Stimulated activated CD4-positive, alpha-beta T cell treated with anti-CD3 and anti-CD28 coated beads, Interleukin-1b, Interleukin-23, amount 100 ng/mL, for 1 hour (primary cell): ENCODE results near the gene VDAC2.

Experiments
- DNase-seq, 2 donors: peaks; one replicate each; pipeline ENCODE4 v3.0.0-alpha.2; 2020; ENCODE audit warnings: low read depth in 2 of 2

VDAC2 gene

DNA sequence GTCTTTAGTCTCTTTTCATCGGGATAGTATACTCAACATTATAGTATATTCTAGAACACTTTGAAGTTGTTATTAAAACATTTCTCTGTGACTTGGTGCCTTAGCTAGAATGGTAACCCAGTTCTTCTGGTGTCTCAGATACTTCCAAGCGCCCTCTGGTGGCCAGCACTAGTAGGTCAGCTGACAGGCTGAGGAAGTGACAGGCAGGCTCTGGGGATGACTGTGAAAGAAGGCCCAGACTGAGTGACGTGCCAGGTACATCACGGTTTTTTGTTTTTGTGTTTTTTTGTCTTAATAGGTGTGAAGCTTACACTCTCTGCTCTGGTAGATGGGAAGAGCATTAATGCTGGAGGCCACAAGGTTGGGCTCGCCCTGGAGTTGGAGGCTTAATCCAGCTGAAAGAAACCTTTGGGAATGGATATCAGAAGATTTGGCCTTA, 20.0 kb downstream of the VDAC2 start:
- DNase-seq, result peak; percentile 84 to 86

GRCh38 chr10:75231672-75232581, 21.3 kb downstream of the VDAC2 start:
- no peak for DNase-seq

GRCh38 chr10:75233444-75234016, 22.9 kb downstream of the VDAC2 start:
- no peak for DNase-seq

DNA sequence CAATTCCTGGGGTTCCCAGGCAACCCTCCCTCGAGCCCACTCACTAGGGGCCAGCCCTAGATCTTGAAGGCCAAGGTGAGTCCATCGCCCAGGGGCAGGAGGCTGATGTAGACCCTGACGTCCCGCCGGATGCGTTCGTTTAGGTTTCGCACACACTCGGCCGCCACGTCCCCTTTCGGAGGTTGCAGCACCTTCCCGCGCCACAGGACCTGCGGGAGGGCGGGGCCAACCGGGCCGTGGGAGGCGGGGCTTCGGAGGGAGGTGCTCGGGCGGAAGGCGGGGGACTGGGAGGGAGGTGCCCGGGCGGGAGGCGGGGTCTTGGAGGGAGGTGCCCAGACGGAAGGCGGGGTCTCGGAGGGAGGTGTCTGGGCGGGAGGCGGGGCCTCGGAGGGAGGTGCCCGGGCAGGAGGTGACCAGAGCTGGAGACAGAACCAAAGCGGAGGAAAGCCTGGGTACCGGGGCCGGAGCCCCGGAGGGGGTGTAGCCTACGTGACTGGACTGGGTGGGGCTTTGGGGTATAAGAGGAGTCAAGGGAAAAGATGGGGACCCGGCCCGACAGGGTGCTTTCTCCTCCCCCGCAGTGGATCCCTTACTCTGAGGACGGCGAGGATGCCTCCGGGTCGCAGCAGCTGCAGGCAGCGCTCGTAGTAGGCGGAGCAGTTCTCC, 23.6 kb downstream of the VDAC2 start:
- DNase-seq, result peak; percentile 98

- peak in 1 of 2 donors; percentile 4 for DNase-seq
These were observed 24.2 kb downstream of the VDAC2 start for GRCh38 chr10:75234683-75235374.

DNA sequence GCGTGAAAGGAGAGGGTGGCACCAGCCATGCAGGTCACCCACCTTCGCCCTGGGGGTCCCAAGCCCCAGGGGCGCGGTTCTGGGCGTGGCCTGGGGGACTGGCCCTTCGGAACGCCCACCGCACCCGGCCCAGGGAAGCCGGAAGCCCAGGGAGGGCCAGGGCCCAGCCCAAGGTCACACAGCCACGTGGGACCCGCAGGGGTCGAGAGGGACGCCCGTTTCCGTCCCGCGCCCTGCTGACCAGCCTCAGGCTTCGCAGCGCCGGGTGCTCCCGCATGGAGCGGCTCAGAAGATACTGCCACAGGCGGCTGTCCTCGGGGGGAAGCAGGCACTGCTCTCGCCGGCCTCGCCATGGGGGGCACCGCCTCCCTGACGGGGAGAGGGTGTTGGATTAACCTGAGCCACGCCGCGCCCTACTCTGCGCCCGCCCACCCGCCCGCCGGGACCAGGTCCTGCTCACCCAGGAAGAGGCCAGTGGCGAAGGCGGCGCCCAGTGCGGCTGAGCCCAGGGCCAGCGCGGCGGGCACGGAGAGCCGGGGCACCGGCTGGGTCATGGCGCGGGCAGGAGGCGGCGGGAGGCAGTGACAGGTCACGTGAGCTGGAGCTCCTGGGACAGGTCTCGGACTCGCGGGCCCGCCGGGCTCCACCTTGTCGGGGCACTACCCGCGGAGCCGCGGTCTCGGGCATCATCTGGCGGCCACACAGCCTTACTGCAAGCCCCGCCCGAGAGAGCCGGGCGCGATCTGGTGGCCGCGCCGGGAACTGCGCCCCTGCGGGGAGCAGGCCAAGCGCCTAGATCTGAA, 25.0 kb downstream of the VDAC2 start, which contains the start of gene COMTD1:
Gene COMTD1 (minus strand): TSS at position 583 of the 803 bp plus-strand sequence. CDS start 29 bp downstream, at position 554.
- DNase-seq, result peak; percentile 85 to 89

DNA sequence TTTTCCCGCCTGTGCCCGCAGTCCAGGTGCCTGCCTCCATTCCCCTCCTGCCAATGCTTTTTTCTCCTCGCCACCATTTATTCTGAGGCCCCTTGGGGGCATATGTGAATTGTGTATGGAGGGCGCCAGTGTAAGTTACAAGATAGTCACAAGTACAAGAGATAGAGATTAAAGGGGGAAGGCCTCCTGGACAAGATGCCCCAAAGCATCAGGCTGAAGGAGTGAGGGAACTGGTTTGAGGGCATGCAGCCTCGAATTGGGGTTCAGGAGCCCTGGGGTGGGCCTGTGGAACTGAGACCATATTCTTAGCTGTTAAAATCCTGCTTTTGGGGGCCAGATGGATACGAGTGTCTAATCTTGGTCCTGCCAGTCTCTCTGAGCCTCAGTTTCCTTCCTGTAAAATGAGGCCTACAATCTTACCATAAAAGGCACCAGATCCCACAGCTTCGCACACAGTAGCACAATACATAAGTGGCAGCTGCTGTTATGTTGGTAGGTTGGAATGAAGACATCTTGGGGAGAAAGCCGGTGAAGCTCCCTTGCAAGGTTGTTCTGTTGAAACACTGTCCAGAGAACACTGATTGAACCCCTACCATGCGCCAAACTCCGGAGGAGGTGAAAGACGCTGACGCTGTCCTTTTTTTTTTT, 25.7 kb downstream of the VDAC2 start:
- no peak for DNase-seq

DNA sequence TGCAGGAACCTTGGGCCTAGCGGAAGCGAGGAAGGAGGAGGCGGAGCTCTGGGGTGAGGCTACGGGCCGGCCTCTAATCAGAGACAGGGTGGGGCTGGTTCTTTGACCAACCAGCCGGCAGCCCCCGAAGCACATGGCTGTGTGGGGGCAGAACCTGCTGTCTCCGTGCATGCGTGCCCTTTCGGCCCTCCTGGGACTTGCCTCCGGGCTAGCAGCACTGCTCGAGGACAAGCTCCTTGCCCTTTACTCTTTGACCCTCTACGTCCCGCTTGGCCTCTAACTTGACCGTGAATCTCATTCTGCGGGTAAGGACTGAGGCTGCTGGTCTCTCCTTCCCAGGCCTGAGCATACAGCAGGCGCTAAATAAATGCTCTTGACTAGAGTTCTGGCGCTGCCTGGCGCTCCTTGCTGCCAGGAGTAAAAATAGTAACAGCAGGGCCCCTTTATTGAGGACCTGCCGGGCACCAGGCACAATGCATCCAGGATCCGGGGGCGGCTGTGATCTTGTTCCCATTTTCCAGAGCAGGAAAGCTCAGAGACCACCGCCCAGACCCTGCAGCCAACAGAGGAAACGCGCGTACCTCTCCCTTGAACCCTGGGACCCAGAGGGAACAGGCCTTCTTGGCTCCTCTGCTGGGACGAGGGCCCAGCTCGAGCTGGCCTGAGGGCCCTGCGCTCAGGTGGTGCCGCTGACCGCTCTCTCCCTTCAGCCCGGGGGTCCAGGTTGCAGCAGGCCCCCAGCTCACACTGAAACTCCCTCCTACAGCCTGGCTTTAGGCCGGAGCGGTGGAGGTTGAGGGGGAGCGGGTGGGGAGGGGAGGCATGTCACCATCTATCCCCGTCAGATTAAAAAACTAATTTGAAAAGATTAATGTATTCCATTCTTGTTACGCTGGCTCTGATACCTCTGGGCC, 27.8 kb downstream of the VDAC2 start:
- no peak for DNase-seq

DNA sequence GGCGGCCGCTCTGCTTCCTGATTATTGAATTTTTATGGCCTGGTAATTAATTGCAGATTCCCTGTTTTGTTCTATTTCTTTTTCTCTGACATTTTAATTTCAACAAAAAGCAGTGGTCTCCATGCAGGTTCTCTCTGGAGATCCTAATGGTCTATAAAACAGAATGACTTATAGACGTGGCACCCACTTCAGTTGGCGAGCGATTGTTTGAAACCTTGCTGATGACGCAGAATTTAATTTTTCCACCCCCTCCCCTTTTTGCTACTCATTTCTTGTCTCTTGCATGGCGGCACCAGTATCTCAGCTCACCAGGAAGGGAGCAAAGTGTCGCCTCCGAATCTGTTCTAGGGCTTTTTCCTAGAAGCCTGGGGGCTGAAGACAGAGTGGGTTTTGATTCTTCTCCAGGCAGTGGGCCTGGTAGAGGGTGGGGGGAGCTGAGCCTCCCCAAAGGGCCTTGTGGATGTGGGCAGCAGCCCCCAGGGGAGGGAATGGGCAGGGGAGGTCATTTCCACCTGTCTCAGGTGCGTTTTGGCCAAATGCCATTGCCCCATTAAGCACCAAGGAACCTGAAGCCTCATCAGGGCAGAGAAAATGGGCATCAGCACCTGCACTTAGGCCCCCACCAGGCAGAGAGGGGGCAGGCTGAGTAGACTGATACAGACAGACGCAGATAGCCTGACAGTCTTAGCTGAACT, 28.6 kb downstream of the VDAC2 start:
- DNase-seq, result no peak

GRCh38 chr10:75240329-75241076, 29.9 kb downstream of the VDAC2 start:
- DNase-seq, result no peak

DNA sequence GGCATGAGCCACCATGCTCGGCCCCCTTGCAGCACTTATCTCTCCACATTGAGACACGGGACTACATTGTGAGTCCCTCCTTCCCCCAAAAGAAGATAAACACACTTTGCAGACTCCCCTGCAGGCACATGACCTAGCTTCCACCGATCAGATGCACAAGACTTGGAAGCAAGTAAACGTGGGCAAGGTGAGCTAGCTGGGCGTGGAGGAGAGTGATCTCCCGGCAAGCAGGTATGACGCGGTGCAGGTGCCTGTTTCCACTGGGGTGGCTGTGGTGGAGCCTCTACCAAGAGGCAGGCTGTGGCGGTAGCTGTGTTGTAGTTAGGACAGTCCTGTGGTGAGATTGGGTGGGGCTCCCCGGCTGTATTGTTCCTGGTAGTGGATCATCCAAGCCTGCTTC, 32.8 kb downstream of the VDAC2 start:
- DNase-seq, result no peak

DNA sequence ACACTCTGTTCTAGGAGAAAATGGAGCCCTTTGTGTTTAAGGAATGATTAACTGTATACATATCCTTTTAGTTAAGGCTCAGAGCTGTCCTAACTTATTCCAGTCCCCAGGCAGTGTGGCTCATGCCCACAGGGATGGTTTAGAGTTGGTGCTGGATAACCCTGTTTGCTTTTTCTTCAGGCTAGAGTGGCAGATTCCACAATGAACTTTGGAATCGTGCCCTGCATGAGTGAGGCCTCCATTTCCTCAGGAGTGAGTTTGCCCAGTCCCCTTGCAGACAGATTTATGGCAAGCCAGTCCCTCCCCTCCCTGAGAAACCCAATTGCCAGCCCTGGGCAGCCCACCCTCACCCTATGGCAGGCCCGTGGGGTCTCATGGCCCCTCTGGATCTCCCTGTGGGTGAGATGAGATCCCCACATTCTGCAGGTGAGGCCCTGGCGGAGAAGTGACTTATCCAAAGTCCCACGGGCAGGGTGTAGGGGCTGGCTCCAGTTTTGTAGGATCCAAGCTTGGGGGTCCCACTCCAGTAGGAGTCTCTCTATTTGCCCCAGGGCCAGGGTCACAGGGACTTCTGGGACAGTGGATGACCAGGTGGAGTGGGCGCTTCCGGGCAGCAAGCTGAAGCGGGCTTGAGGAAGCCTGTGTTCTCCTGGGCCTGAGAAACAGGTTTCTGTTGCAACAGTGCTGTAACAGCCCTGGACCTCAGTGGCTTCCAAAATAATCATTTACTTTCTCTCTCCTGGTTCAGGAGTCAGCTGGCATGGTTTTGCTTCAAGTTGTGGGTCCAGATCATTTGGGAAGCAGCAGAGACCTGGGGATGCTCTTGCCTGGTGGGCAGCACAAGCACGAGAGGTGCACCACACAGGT, 34.1 kb downstream of the VDAC2 start:
- DNase-seq, result no peak

DNA sequence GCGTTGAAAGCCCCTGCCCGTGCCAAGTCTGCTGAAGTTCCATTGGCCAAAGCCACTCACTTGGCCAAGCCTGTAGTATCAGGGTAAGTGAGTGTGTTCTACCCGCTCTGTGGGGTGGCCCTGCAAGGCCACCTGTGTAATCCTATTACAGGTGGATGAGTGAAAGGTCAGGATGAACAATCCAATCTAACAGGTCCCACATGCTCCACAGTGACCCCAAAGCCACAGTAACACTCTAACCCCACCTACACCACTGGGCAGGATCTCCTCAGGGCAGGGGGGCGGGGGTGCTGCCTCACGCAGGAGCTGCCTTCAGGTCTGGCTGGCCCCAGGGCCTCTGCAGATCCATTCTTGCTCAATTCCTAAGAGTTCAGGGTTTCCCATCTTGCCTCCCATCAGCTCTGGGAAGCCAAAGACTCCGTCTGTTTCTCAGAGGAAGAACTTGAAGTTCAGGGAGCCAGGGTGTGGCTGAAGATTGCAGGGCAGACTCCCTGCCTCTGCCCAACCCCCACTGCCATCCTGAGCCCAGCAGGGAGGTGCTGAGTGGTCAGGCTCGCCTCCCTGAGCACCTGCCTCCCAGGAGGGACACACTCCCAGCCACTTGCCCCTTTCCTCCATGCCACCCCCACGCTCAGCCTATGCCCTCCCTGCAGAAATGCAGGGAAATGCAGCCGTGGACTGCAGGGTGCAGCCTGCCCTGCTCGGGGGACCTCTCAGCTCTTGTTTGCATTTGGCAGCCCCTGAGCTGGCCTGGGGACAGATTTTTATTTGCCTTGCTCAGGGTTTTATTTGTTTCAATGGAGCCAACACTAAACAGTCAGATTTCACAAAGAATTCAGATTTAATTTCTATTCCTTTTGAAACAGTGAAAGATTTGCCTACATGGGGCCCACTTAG, 35.0 kb downstream of the VDAC2 start:
- DNase-seq, result no peak

- no peak for DNase-seq
These were observed 35.9 kb downstream of the VDAC2 start for GRCh38 chr10:75246506-75246905.

- no peak for DNase-seq
These were observed 37.2 kb downstream of the VDAC2 start for GRCh38 chr10:75247797-75248196.

- DNase-seq, result no peak
These were observed 40.3 kb downstream of the VDAC2 start for GRCh38 chr10:75250934-75251333.
